Stomach (tissue), 9 donors: ENCODE data around the gene CARD11. TPM values are rescaled to one million over a fixed set of nuclear protein-coding genes. Genes with fewer than 3 reads are reported as not detected.

ENCODE experiments used
- DNase-seq, 2 donors: peaks; one replicate each; pipeline versions ENCODE4 v3.0.0 to v3.0.0-alpha.2; 2013 to 2019
- H3K27ac ChIP-seq, 5 donors: fragments of 200-600 bp in 4 of 5; sonication (generic) in 4 of 5; one replicate each; pipeline ENCODE4 v1.5.1; 2013 to 2019; ENCODE audit warnings: mild to moderate bottlenecking in 1 of 5, moderate library complexity in 1 of 5
- H3K27me3 ChIP-seq, 3 donors: fragments of 200-600 bp; sonication (generic); one replicate each; pipeline ENCODE4 v1.5.1; 2017 to 2019; ENCODE audit warnings: mixed run types in 1 of 3
- H3K36me3 ChIP-seq, 4 donors: fragments of 200-600 bp; sonication (generic); 1 replicate in 3 of 4; 2 replicates in 1 of 4; pipeline ENCODE4 v1.5.1; 2016 to 2019
- H3K4me1 ChIP-seq, 4 donors: fragments of 200-600 bp; sonication (generic); one replicate each; pipeline ENCODE4 v1.5.1; 2016 to 2019
- H3K4me3 ChIP-seq, 4 donors: fragments of 200-600 bp; sonication (generic) in 3 of 4; one replicate each; pipeline ENCODE4 v1.5.1; 2016 to 2019; ENCODE audit warnings: mild to moderate bottlenecking in 1 of 4
- H3K9me3 ChIP-seq, 4 donors: fragments of 200-600 bp; sonication (generic); one replicate each; pipeline ENCODE4 v1.5.1; 2016 to 2019
- CTCF ChIP-seq, 7 experiments: fragments of 450-650 bp in 4 of 7; fragments of 200-600 bp in 3 of 7; sonication (generic) in 3 of 7; IDR thresholded peaks; one replicate each; pipeline ENCODE4 v1.5.1; 2016 to 2019; ENCODE audit warnings: antibody characterized with exemption in 7 of 7, control low read depth in 2 of 7, mild to moderate bottlenecking in 1 of 7
- EP300 ChIP-seq: sonication (generic); formaldehyde crosslinking; IDR thresholded peaks from one replicate; pipeline ENCODE4 v1.6.1; 2017; ENCODE audit warnings: antibody characterized with exemption
- POLR2A ChIP-seq, 4 donors: fragments of 450-650 bp; IDR thresholded peaks; one replicate each; pipeline ENCODE4 v1.6.1; 2016; ENCODE audit warnings: antibody characterized with exemption in 4 of 4, control low read depth in 2 of 4, mild to moderate bottlenecking in 1 of 4, moderate library complexity in 1 of 4
- POLR2AphosphoS5 ChIP-seq, 3 donors: sonication (generic); formaldehyde crosslinking; IDR thresholded peaks; one replicate each; pipeline ENCODE4 v1.6.1; 2016; ENCODE audit warnings: antibody characterized with exemption in 3 of 3
- WGBS, 5 donors: extraction: QIAGEN DNeasy Blood & Tissue Kit in 3 of 5; methylation state at CpG; one replicate each; pipeline versions ENCODE4 v1.1.5 to v1.1.7; 2013 to 2018; 5-methylcytosine and 5-hydroxymethylcytosine counted together
- intact Hi-C: fragments of 100-400 bp; cut with DNase I; formaldehyde crosslinking; loops from one replicate; pipeline ENCODE4 v1.15.1; 2023; ENCODE audit warnings: low total_unique reads
- polyA plus RNA-seq, 3 donors: library from polyadenylated mRNA; stranded (reverse); fragments of 200-250 nt; gene quantifications; one replicate each; pipeline ENCODE4 v1.2.3, GENCODE V29; 2013
- total RNA-seq, 5 donors: library from RNA; depleted of rRNA; stranded (reverse); fragments of >200 nt; gene quantifications; one replicate each; pipeline versions ENCODE4 v1.1.0 to v1.2.3, GENCODE V29; 2014 to 2016
- donor health status: healthy with polysubstance abuse.
- donor health status: Bipolar disorder and iron deficiency.
- donor health status: healthy.

CARD11 gene
- total and polyA plus RNA-seq, 8 donors = 0.45 to 9.7 (median 1.8) TPM; not detected in 1

- Histone ChIP-seq H3K4me1 (no peaks in the 10 kb centered on the region), H3K27ac (no peak overlapping the region), H3K27me3 (peaks cover 0 to 33% (median 0%) of the 10 kb centered on the region in 3 donors), H3K4me3 (no peak overlapping the region), H3K36me3 (no peaks in the 10 kb centered on the region), H3K9me3 (no peaks in the 10 kb centered on the region)
- 25 to 36% (median 31%) methylated on average over 7 of the region's 7 CpGs for WGBS, 5 donors
- no peak for TF ChIP-seq CTCF (IDR thresholded peaks at IDR 0.05)
- TF ChIP-seq EP300 = no peak
- no peak for TF ChIP-seq POLR2A (IDR thresholded peaks at IDR 0.05)
- no peak for TF ChIP-seq POLR2AphosphoS5 (IDR thresholded peaks at IDR 0.05)
- DNase-seq = no peak
- intact Hi-C loops = no loop called here
Measured at GRCh38 chr7:3087243-3087755, 43.6 kb upstream of the CARD11 start.

- Histone ChIP-seq H3K36me3 (no peaks in the 10 kb centered on the region), H3K27ac (no peak overlapping the region), H3K4me1 (no peaks in the 10 kb centered on the region), H3K27me3 (peaks cover 0 to 20% (median 0%) of the 10 kb centered on the region in 3 donors), H3K9me3 (peaks cover 0 to 12% (median 5%) of the 10 kb centered on the region in 4 donors), H3K4me3 (no peak overlapping the region)
- DNase-seq = no peak
- TF ChIP-seq EP300 (no peak), CTCF (IDR thresholded peaks at IDR 0.05) (no peak), POLR2AphosphoS5 (IDR thresholded peaks at IDR 0.05) (no peak), POLR2A (IDR thresholded peaks at IDR 0.05) (no peak)
- 66 to 72% (median 68%) methylated on average over 4 of the region's 4 CpGs for WGBS, 5 donors
- intact Hi-C loops = no loop called here
Measured at GRCh38 chr7:3083350-3083749, 39.7 kb upstream of the CARD11 start.

DNA sequence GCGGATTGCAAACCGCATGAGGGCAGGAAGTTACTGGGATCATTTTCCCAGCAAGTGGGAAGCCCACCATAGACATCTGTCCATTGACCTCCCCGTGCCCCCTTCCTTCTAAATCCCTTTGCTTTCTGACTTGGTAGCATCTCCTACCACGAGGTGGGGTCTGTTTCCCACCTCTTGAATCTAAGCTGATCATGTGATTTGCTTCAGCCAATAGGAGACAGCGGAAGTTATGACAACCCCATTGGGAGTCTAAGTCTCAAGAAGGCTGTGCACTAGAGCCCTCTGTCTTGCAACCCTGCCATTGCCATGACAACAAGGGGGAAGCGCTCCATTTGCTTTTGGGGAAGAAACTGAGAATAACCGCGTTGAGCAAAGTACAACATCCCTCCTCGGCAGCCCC lies 39.2 kb upstream of the CARD11 start:
- Histone ChIP-seq H3K9me3 (peaks cover 0 to 12% (median 5%) of the 10 kb centered on the region in 4 donors), H3K4me3 (no peak overlapping the region), H3K4me1 (no peaks in the 10 kb centered on the region), H3K27ac (no peak overlapping the region), H3K36me3 (no peaks in the 10 kb centered on the region), H3K27me3 (peaks cover 0 to 20% (median 0%) of the 10 kb centered on the region in 3 donors)
- 78 to 91% (median 87%) methylated on average over 9 of the region's 9 CpGs for WGBS, 5 donors
- intact Hi-C loops = no loop called here
- no peak for DNase-seq
- TF ChIP-seq POLR2AphosphoS5 (IDR thresholded peaks at IDR 0.05) (no peak), POLR2A (IDR thresholded peaks at IDR 0.05) (no peak), EP300 (no peak), CTCF (IDR thresholded peaks at IDR 0.05) (no peak)

DNA sequence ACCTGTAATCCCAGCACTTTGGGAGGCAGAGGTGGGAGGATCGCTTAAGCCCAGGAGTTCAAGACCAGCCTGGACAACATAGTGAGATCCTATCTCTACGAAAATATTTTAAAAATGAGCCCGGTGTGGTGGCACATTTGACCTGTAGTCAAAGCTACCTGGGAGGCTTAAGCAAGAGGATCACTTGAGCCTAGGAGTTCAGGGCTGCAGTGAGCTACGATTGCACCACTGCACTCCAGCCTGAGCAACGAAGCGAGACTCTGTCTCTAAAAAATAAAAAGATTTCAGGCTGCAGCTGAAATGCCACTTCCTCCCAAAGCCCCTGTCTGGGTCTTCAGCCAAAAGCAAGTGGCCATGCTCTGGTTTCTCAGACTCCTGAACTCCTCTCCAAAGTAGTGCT lies 38.7 kb upstream of the CARD11 start:
- Histone ChIP-seq H3K36me3 (no peaks in the 10 kb centered on the region), H3K27ac (no peak overlapping the region), H3K9me3 (peaks cover 0 to 12% (median 5%) of the 10 kb centered on the region in 4 donors), H3K4me3 (no peak overlapping the region), H3K27me3 (peaks cover 0 to 18% (median 0%) of the 10 kb centered on the region in 3 donors), H3K4me1 (no peaks in the 10 kb centered on the region)
- TF ChIP-seq POLR2AphosphoS5 (IDR thresholded peaks at IDR 0.05) (no peak), CTCF (IDR thresholded peaks at IDR 0.05) (no peak), EP300 (no peak), POLR2A (IDR thresholded peaks at IDR 0.05) (no peak)
- DNase-seq = no peak
- intact Hi-C loops = no loop called here
- WGBS, 5 donors = 79 to 90% (median 87%) methylated on average over 6 of the region's 6 CpGs
